Natural killer cell (primary cell): Measurements from ENCODE around the gene ANKRD22. TPM values are rescaled to one million over a fixed set of nuclear protein-coding genes. Genes with fewer than 3 reads are reported as not detected.

Experiments used
- ATAC-seq, 3 donors: fragments of 150-1000 bp in 2 of 3; fragments of 200-7000 bp in 1 of 3; cut with Tn5 transposase; 1 replicate in 1 of 3; 2 replicates in 2 of 3; pipeline ENCODE4 v1.10.0; 2021; ENCODE audit warnings: mild to moderate bottlenecking in 2 of 3, moderate library complexity in 2 of 3
- DNase-seq, 2 donors: peaks; one replicate each; pipeline versions ENCODE4 v3.0.0 to v3.0.0-alpha.2; 2013 to 2021; ENCODE audit warnings: mixed read lengths in 1 of 2
- H3K27ac ChIP-seq: one replicate; pipeline ENCODE4 v1.5.1; 2013; ENCODE audit warnings: mild to moderate bottlenecking, low read length
- H3K27me3 ChIP-seq: one replicate; pipeline ENCODE4 v1.6.1; 2013; ENCODE audit warnings: low read length; ENCODE audit not compliant: control insufficient read depth, insufficient read depth
- H3K36me3 ChIP-seq: one replicate; pipeline ENCODE4 v1.6.1; 2013; ENCODE audit warnings: low read length; ENCODE audit not compliant: control insufficient read depth, insufficient read depth
- H3K4me1 ChIP-seq: one replicate; pipeline ENCODE4 v1.6.1; 2013; ENCODE audit warnings: low read length; ENCODE audit not compliant: control insufficient read depth, insufficient read depth
- H3K4me3 ChIP-seq: one replicate; pipeline ENCODE4 v1.5.1; 2013; ENCODE audit warnings: low read length
- H3K9me3 ChIP-seq: one replicate; pipeline ENCODE4 v1.6.1; 2013; ENCODE audit warnings: low read length; ENCODE audit not compliant: control insufficient read depth, insufficient read depth
- H3K27ac Mint-ChIP-seq, 2 donors: one replicate each; pipeline ENCODE4 v1.8.0; 2022; ENCODE audit warnings: mild to moderate bottlenecking in 2 of 2, mixed read lengths in 2 of 2, moderate library complexity in 1 of 2
- H3K27me3 Mint-ChIP-seq, 2 donors: one replicate each; pipeline ENCODE4 v1.8.0; 2022; ENCODE audit warnings: low read depth in 2 of 2, mixed read lengths in 2 of 2
- H3K36me3 Mint-ChIP-seq: one replicate; pipeline ENCODE4 v1.8.0; 2022; ENCODE audit warnings: mixed read lengths
- H3K4me1 Mint-ChIP-seq, 2 donors: one replicate each; pipeline ENCODE4 v1.8.0; 2022; ENCODE audit warnings: mixed read lengths in 2 of 2
- H3K4me3 Mint-ChIP-seq: one replicate; pipeline ENCODE4 v1.8.0; 2022; ENCODE audit warnings: mild to moderate bottlenecking, moderate library complexity, mixed read lengths
- H3K9me3 Mint-ChIP-seq, 2 donors: one replicate each; pipeline ENCODE4 v1.8.0; 2022; ENCODE audit warnings: mixed read lengths in 2 of 2
- WGBS: methylation state at CpG from one replicate; pipeline ENCODE4 v1.1.7; 2013; ENCODE audit warnings: missing lambda C conversion rate; ENCODE audit not compliant: insufficient coverage; 5-methylcytosine and 5-hydroxymethylcytosine counted together
- intact Hi-C: fragments of 100-400 bp; cut with micrococcal nuclease; formaldehyde crosslinking; loops from one replicate; pipeline ENCODE4 v1.14.2; 2022
- total RNA-seq, 4 donors: library from RNA; stranded (reverse); fragments of 120-200 nt in 1 of 4; gene quantifications; one replicate each; pipeline versions ENCODE4 v1.2.3 to v1.2.4, GENCODE V29; 2013 to 2022
- TF ChIP-seq, protein P1 (sequence below): fragments of 200-600 bp; IDR thresholded peaks from one replicate; pipeline ENCODE4 v1.8.0; 2022; ENCODE audit warnings: antibody characterized with exemption

Gene ANKRD22
- total RNA-seq, 3 donors from 2014 or later (not counting 1 experiment from before 2014, with no cell fraction given): not detected

DNA sequence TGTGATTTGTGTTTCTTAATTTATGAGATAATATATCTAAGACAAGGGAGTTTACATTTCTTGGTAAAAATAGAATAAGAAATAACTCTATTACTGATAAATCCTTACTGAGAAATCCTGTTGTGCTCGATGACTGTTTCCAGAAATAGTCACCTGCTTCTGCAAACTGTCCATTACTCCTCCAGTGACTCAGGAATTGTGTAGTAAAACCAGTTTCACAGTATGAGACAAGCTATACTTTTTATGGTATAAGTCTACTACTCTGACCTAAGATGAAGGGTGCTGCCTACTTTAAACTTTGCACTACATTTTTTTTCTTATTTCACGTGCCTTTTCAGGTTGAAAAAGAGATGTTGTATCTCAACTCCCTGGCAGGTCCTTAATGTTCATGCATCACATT lies 6.8 kb upstream of the ANKRD22 start:
- H3K9me3 Mint-ChIP-seq: no peaks in the 10 kb centered on the region
- TF ChIP-seq, protein P1, sequence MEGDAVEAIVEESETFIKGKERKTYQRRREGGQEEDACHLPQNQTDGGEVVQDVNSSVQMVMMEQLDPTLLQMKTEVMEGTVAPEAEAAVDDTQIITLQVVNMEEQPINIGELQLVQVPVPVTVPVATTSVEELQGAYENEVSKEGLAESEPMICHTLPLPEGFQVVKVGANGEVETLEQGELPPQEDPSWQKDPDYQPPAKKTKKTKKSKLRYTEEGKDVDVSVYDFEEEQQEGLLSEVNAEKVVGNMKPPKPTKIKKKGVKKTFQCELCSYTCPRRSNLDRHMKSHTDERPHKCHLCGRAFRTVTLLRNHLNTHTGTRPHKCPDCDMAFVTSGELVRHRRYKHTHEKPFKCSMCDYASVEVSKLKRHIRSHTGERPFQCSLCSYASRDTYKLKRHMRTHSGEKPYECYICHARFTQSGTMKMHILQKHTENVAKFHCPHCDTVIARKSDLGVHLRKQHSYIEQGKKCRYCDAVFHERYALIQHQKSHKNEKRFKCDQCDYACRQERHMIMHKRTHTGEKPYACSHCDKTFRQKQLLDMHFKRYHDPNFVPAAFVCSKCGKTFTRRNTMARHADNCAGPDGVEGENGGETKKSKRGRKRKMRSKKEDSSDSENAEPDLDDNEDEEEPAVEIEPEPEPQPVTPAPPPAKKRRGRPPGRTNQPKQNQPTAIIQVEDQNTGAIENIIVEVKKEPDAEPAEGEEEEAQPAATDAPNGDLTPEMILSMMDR: no peak

DNA sequence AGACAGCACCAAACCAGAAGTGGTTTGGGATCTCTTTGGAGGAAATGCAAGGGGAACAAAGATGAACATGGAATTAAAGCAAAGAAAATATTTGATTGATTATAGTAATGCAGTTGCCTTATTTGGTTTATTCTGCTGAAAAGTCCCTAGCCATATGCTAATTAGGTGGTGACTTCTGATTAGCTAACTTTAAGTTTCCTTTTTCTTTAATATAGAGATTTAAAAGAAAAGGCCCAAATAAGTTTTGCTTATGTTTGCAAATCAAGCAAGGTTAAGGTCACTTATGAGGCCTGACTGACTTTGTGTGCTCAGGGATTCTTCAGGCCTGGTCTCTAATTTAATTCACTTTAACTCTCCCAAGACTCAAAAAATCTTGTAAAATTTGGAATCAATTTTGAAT lies 6.2 kb upstream of the ANKRD22 start:
- Histone ChIP-seq H3K36me3 (no peaks in the 10 kb centered on the region), H3K4me1 (no peaks in the 10 kb centered on the region), H3K4me3 (no peak overlapping the region), H3K9me3 (no peaks in the 10 kb centered on the region), H3K27ac (no peak overlapping the region), H3K27me3 (no peaks in the 10 kb centered on the region)
- Mint-ChIP-seq H3K27me3 (peaks cover 3 to 14% of the 10 kb centered on the region in 2 donors), H3K9me3 (no peaks in the 10 kb centered on the region), H3K4me1 (no peaks in the 10 kb centered on the region), H3K27ac (no peak overlapping the region), H3K4me3 (no peak overlapping the region), H3K36me3 (no peaks in the 10 kb centered on the region)
- intact Hi-C loops: no loop called here
- TF ChIP-seq, protein P1: no peak
- ATAC-seq (no peak), DNase-seq (no peak)

More for the DNA sequence above, 6.8 kb upstream of the ANKRD22 start:
- Histone ChIP-seq H3K4me1 (no peaks in the 10 kb centered on the region), H3K36me3 (no peaks in the 10 kb centered on the region), H3K9me3 (no peaks in the 10 kb centered on the region), H3K27me3 (no peaks in the 10 kb centered on the region), H3K27ac (no peak overlapping the region), H3K4me3 (no peak overlapping the region)
- Mint-ChIP-seq H3K36me3 (no peaks in the 10 kb centered on the region), H3K27ac (no peak overlapping the region), H3K27me3 (peaks cover 5 to 20% of the 10 kb centered on the region in 2 donors), H3K4me3 (no peak overlapping the region), H3K4me1 (no peaks in the 10 kb centered on the region)
- no peak for ATAC-seq
- no peak for DNase-seq
- 57% methylated on average over 1 of the region's 2 CpGs for WGBS
- intact Hi-C loops: no loop called here

DNA sequence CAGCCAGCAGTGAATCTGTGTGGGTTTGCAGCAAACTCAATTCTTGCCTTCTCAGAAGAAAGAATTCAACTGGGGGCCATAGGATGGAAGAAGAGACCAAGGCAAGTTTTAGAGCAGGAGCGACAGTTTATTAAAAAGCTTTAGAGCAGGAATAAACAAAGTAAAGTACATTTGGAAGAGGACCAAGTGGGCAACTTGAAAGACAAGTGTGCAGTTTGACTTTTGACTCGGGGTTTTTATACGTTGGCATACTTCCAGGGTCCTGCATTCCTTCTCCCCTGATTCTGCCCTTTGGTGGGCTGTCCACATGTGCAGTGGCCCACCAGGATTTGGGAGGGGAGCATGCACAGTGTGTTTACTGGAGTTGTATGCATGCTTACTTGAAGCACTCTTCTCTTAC lies 3.0 kb upstream of the ANKRD22 start:
- peaks cover 0 to 11% of the 10 kb centered on the region in 2 donors for H3K27me3 Mint-ChIP-seq
- no peak for ATAC-seq
- no peaks in the 10 kb centered on the region for H3K4me1 Mint-ChIP-seq
- no peak overlapping the region for H3K27ac Mint-ChIP-seq
- H3K4me3 ChIP-seq: no peak overlapping the region
- no peaks in the 10 kb centered on the region for H3K36me3 ChIP-seq
- H3K27ac ChIP-seq: no peak overlapping the region
- no peaks in the 10 kb centered on the region for H3K9me3 ChIP-seq
- no peak for DNase-seq
- TF ChIP-seq, protein P1: no peak
- no peaks in the 10 kb centered on the region for H3K36me3 Mint-ChIP-seq
- no peaks in the 10 kb centered on the region for H3K27me3 ChIP-seq
- intact Hi-C loops: no loop called here
- no peaks in the 10 kb centered on the region for H3K9me3 Mint-ChIP-seq
- WGBS: 88% methylated on average over 3 of the region's 3 CpGs
- no peak overlapping the region for H3K4me3 Mint-ChIP-seq
- H3K4me1 ChIP-seq: no peaks in the 10 kb centered on the region

DNA sequence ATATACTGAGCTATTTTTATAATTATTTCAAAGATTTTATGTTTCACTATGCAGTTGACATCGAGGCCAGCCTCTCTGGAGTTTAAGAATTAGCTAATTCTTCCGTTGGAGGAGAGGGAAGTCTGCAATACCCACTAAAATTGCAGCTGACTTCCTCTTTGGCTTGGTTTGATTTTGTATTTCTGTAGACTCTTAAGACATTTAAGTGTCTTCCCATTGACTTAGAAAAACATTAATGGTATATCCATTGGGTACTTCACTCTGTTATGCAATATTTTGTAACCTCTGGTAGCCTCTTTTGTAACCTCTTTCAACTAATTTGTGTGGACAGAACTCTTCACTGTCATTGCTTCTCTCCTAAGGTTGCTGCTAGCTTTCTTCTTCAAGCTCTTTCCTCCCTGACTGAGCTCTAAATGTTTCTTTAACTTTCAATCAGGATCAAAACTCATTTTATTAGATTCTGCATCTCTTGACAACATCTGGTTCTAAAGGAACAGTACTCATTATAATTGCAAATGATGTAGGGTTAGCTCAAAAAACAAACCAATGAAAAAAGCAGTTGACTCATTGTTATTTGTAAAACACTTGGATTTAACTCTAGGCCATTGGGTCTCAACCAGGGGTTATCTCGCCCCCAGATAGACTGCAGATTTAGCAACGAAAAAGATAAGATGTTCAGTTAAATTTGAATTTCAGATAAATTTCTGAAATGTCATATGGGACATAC lies 1.7 kb upstream of the ANKRD22 start:
- ATAC-seq: no peak
- H3K27ac ChIP-seq: no peak overlapping the region
- H3K36me3 Mint-ChIP-seq: no peaks in the 10 kb centered on the region

More for the DNA sequence above, 1.7 kb upstream of the ANKRD22 start:
- Mint-ChIP-seq H3K9me3 (no peaks in the 10 kb centered on the region), H3K27ac (no peak overlapping the region), H3K4me1 (no peaks in the 10 kb centered on the region), H3K4me3 (no peak overlapping the region), H3K27me3 (peaks cover 3 to 11% of the 10 kb centered on the region in 2 donors)
- Histone ChIP-seq H3K27me3 (no peaks in the 10 kb centered on the region), H3K36me3 (no peaks in the 10 kb centered on the region), H3K9me3 (no peaks in the 10 kb centered on the region), H3K4me3 (no peak overlapping the region), H3K4me1 (no peaks in the 10 kb centered on the region)
- TF ChIP-seq, protein P1: no peak
- 57% methylated on average over 4 of the region's 4 CpGs for WGBS
- intact Hi-C loops: no loop called here
- DNase-seq: no peak
